ENCODE data around the gene DGKE.
A peak's percentile ranks its signal among the peaks of the same experiment; 100 is the strongest.

Gene DGKE

DNA sequence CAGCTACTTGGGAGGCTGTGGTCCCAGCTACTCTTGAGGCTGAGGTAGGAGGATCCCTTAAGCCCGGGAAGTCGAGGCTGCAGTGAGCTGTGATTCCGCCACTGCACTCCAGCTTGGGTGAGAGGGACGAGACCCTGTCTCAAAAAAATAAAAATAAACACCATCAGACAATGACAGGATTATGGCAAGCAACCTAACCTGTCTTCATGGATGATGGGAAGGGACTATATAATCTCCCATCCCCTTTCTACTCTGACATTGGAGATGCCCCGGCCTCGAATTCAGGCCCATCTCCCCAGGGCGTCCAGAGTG, 79.0 kb downstream of the DGKE start:
- no peak for DNase-seq (ENCODE audit: low read depth in 1 of 2, low spot score in 1 of 2)

DNA sequence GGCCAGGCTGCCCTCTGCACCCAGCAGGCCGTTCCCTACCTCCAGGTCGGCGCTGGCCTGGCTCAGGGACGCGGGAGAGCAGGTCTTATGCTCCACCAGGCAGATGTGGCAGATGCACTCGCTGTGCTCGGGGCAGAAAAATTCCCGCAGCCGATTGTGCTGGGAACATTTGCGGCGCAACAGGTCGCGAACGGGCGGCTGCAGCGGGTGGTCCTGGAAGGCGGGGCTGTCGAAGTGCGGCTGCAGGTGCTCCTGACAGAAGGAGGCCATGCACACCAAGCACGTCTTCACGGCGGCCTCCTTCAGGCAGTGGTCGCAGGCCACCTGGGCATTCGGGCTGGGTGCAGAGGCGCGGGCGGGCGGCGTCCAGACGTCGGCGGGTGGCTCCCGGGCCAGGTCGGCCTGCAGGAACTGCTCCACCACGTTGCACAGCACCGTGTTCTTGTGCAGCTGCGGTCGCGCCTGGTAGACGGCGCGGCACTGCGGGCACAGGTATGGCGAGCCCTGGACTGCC, 79.5 kb downstream of the DGKE start:
- no peak for DNase-seq (ENCODE audit: low read depth in 1 of 2, low spot score in 1 of 2)

DNA sequence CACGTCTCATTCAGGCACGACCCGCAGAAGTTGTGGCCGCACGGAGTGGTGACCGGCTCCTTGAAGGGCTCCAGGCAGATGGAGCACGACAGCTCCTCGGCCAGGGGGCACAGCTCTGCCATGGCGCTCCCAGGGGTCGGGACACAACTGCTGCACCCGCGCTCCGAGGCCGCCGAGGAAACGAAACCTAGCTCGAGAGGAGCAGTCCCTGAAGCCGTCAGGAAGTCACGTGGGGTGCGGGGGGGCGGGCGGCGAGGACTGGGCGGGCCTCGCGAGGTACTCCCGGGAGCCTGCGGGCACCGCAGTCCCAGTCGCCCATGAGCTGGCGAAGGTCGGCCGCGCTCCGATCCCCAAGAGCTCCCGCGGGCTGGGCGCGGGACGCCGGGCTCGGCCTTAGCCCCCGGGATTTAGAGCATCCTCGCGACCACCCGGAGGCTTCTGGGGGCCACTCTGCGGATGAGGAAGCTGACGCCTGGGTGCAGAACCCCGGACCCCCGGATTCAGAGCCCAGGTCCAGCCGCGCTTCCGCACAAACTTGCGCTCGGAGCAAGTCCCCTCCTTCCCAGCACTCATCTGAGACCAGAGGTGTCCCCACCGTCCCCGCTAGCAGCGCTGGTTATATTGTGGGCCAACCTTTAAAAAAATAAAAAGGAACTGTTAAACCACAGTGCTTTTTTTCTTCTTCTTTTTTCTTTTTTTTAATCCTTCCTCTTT, 80.1 kb downstream of the DGKE start, which contains the start of gene TRIM25:
Gene TRIM25, minus strand, starts transcription at position 183 of the 714 bp plus-strand sequence. Its CDS starts 61 bp downstream, at position 122.
- peak; percentile 77 to 81 for DNase-seq (ENCODE audit: low read depth in 1 of 2, low spot score in 1 of 2)

DNA sequence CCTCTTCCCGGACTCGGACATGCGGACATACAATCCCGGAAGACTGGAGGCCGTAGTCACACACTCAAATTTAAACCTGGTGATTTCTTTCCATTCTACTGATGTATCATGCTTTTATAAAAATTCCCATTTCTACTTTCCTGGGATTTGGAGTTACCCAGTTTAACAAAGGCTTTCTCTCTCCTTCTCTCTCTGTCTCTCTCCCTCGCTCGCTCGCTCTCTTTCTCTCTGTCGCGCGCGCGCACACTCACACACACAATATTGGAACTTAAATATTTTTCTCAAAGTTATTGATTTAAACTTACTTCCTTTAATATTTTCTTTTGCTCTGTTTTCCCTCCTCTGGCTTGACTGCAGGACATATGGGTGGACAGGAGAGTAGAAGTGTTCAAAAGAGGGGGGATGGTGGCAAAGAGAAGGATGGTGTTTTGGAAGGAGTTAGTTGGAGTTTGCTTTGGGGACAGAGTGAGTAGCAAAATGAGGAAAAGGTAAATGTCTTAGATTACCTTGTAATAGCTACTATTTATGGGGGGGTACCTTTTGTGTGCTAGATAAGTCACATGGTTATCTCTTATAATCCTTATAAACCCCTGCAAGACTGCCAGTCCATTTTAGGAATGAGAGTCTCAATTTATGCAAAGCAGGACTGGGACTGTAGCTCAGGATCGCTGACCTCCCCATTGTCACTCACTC, 80.8 kb downstream of the DGKE start:
- DNase-seq (ENCODE audit: low read depth in 1 of 2, low spot score in 1 of 2) = no peak

DNA sequence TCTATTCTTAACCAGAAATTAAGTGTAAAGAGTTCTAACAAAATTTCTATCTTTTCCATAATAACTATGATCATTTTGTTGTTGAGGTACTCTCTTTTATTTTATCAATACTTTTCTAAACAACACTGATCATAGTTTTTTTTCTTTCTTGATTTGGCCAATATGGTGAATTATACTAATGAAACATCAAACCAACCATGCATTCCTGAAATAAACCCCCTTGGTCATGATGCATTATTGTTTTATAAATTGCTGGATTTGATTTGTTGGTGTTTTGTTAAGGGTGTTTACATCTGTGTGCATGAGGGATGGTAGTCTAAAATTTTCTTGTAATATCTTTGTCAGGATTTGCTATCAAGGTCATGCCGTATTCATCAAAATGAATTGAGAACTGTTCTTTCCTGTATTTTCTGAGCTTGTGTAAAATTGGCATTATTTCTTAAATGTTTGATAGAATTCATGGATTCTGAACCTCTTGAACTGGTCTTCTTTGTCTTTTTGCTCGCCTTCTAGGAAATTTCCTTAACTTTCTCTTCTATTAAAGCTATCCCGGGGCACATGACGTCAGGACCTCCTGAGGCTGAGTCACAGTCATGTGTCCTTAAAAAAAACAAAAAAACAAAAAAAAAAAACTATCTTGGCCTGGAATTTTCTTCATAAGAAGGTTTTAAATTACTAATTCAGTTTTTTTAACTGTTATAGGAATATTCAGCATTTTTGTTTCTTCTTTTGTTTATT, 83.8 kb downstream of the DGKE start:
- no peak for DNase-seq (ENCODE audit: low read depth in 1 of 2, low spot score in 1 of 2)

DNA sequence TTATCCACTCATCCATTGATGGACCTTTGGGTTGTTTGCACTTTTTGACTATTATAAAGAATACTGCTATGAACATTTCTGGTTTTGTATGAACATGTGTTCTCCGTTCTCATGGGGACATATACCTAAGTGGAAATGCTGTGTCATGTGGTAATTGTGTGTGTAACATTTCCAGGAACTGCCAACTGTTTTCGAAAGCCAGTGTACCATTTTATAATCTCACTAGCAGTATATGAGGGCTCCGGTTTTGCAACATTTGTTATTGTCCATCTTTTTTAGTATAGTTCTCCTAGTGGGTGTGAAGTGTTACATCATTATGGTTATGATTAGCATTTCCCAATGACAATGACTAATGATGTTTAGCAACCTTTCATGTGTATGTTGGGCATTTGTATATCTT, 85.0 kb downstream of the DGKE start:
- DNase-seq (ENCODE audit: low read depth in 1 of 2, low spot score in 1 of 2) = no peak
